D341Med (cell line): ENCODE data around the gene UBA3.

Experiments used
- DNase-seq: peaks from one replicate; pipeline ENCODE4 v3.0.0; 2012; ENCODE audit warnings: low spot score

The UBA3 gene

GRCh38 chr3:69011096-69011730 lies 69.0 kb downstream of the UBA3 start:
- no peak for DNase-seq

DNA sequence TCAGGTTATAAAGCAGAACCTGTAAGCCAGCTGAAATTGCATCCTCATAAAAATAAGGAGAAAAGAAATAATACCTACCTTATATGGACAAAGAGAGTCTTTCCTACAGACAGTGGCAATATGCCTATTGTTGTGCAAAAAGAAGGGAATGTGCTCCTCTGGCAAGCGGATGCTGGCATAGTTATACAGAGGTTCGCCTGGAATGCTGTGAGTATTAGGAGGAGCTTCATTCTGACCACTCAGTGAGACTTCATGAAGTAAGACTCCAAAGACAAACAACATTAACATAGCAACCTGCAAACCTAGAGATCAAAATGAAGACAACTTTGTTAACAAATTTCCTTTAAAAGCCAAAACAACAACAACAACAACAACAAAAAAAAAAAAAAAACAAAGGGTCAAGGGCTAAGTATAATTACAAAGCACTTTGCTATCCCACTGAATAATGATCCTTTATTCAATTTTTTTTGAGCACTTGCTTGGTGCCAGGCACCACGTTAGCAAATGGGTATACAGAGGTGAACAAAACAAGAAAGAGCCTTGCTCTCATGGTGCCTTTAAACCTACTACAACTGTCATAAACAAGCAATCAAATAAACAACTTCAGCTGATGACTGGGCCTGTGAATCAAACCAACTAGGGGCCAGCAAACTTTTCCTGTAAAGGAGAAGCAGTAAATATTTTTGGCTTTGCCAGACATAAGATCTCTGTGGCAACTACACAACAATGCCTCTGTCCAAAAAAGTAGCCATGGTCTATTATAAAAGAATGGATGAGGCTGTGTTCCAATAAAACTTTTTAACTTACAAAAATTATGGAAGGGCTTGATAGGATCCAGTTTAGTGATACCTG lies 70.4 kb downstream of the UBA3 start:
- no peak for DNase-seq

DNA sequence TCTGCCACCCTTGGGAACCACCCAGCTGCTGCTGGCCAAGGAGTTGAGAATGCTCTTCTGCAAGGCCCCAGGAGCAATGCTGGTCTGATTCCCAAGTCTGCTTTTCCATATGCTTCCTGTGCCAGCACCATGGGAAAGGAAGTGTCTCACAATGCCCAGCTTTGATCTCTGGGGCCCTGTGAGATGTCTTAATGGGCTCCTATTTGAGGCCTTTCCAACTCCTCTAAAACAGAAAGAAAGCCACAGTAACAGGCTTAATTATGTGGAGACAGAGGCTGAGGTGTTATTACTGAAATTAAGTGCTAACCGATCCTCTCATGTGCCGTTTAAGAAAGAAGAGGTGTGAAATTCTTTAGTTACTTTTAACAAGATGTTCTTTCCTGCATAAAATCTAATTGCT lies 71.2 kb downstream of the UBA3 start:
- DNase-seq, result peak; percentile 34

DNA sequence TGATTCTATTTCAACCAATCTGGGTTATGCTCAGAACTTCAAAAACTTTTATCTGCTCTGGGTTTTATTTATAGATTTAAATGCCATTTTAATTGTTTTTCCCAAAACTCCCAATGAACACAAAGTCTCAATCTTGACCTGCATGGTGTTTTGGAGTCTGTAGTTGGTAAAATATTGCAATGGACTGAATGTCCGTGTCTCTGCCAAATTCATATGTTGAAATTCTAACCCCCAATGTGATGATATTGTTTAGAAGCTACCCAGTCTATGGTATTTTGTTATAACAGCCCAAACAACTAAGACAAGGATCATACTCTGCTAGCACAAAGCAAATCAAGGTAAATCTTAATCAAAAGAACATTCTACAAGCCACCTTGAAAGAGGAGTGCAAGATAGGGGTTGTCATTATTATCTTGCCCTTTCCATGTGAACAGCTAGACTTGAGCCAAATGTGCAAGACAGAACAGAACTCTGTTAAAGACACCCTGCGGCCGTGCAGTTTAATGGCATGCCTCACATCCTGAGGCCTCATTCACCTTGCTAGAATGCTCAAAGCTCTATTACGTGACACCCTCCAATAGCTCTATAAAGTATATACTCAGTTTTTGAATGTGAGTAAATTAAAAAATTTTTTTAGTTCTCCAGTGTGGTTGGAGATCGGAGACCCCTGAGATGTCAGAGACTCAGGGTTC lies 74.2 kb downstream of the UBA3 start:
- DNase-seq, result no peak

DNA sequence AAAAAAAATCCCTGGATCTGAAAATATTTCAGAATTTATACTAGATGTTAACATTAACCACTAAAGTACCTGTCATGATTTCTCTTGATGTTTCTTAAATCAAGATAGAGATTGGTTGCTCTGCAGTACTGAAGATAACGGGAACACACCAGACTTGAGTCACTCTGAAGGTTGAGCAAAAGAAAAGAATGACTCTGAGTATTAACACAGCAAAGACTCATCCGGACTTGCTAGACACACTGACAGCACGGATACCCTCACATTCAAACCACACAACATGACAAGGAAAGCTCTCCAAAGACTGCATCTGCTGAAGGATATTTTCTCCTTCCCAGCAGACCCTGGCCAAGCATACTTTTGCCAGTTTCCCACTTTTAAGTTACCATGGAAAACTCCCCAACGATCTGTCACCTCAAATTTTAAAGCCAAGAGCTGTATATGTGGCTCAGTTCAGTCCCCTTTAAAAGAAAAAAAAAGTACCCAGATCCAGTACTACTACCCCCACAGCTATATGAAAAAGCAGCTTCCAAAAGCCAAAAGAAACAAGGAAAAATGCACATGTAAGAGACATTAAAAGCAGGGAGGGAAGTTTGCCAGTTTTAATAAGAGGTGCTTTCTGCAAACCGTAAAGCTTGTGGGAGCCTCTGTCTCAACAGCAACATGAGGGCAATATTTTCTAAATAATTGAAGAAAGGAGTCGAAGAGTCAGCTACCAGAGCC lies 74.9 kb downstream of the UBA3 start:
- DNase-seq, result no peak
